ENCODE data around the gene NUDT4. TPM values are rescaled to one million over a fixed set of nuclear protein-coding genes. Genes with fewer than 3 reads are reported as not detected.
"Not testable (repeated sequence)": the region's sequence is repeated elsewhere in the genome, so short reads cannot be mapped to it uniquely, and the experiment has no call there.

The NUDT4 gene
- total RNA-seq, 2 experiments from 2014 or later, result 77.9 to 85.5 TPM

GRCh38 chr12:93365616-93366405 lies 11.9 kb upstream of the NUDT4 start:
- ChIA-PET POLR2A (no interaction called here), CTCF (interaction anchor here (0.6 kb wide), 1 partner anchor 101 kb away, joined by 3 read pairs; the partner anchor contains the start of gene MRPL42)

- ChIA-PET CTCF (no interaction called here), POLR2A (no interaction called here)
These were observed 11.3 kb upstream of the NUDT4 start for GRCh38 chr12:93366422-93366821.

- ChIA-PET POLR2A (no interaction called here), CTCF (no interaction called here)
These were observed 9.0 kb upstream of the NUDT4 start for GRCh38 chr12:93368766-93369165.

GRCh38 chr12:93369505-93369904 lies 8.2 kb upstream of the NUDT4 start:
- ChIA-PET POLR2A (no interaction called here), CTCF (no interaction called here)

- ChIA-PET CTCF (no interaction called here), POLR2A (no interaction called here)
These were observed 6.8 kb upstream of the NUDT4 start for GRCh38 chr12:93370947-93371346.

GRCh38 chr12:93373961-93374656 lies 3.6 kb upstream of the NUDT4 start:
- POLR2A ChIA-PET, result no interaction called here
- CTCF ChIA-PET, result interaction anchor here (0.9 kb wide), 1 partner anchor 158 kb away, joined by 3 read pairs; no protein-coding TSS in a partner anchor

GRCh38 chr12:93375906-93376305 lies 1.8 kb upstream of the NUDT4 start:
- POLR2A ChIA-PET, result no interaction called here

GRCh38 chr12:93376436-93377251 lies 1.1 kb upstream of the NUDT4 start:
- POLR2A ChIA-PET, result interaction anchor here (0.7 kb wide), 1 partner anchor 198 kb away, joined by 3 read pairs; no protein-coding TSS in a partner anchor
- CTCF ChIA-PET, result interaction anchor here (0.5 kb wide), 1 partner anchor 13 kb away, joined by 4 read pairs; no protein-coding TSS in a partner anchor

More at GRCh38 chr12:93375906-93376305, 1.8 kb upstream of the NUDT4 start:
- CTCF ChIA-PET, result interaction anchor here (0.5 kb wide), 1 partner anchor 12 kb away, joined by 4 read pairs; no protein-coding TSS in a partner anchor

- POLR2A ChIA-PET, result interaction anchor here (0.6 kb wide), 2 partner anchors 42 to 280 kb away, joined by 4 to 8 read pairs; no protein-coding TSS in a partner anchor
These were observed 672 bp downstream of the NUDT4 start for GRCh38 chr12:93378196-93378997.

GRCh38 chr12:93378998-93379325 lies 1.2 kb downstream of the NUDT4 start:
- POLR2A ChIA-PET, result interaction anchor here (0.6 kb wide), 2 partner anchors 42 to 281 kb away, joined by 4 to 8 read pairs; no protein-coding TSS in a partner anchor
- CTCF ChIA-PET, result no interaction called here

More at GRCh38 chr12:93378196-93378997, 672 bp downstream of the NUDT4 start:
- CTCF ChIA-PET, result not testable (repeated sequence)

GRCh38 chr12:93379326-93379980 lies 1.7 kb downstream of the NUDT4 start:
- POLR2A ChIA-PET, result interaction anchor here (0.6 kb wide), 2 partner anchors 41 to 281 kb away, joined by 4 to 8 read pairs; no protein-coding TSS in a partner anchor
- CTCF ChIA-PET, result interaction anchor here (1.5 kb wide), 1 partner anchor 392 kb away, joined by 5 read pairs; no protein-coding TSS in a partner anchor

- POLR2A ChIA-PET, result interaction anchor here (0.6 kb wide), 1 partner anchor 270 kb away, joined by 3 read pairs; no protein-coding TSS in a partner anchor
- CTCF ChIA-PET, result interaction anchor here (1.5 kb wide), 1 partner anchor 393 kb away, joined by 5 read pairs; no protein-coding TSS in a partner anchor
These were observed 2.2 kb downstream of the NUDT4 start for GRCh38 chr12:93379981-93380361.

- ChIA-PET POLR2A (interaction anchor here (0.6 kb wide), 1 partner anchor 271 kb away, joined by 3 read pairs; no protein-coding TSS in a partner anchor), CTCF (interaction anchor here (0.6 to 1.5 kb wide), 2 partner anchors 284 to 393 kb away, joined by 3 to 5 read pairs; no protein-coding TSS in a partner anchor)
These were observed 2.9 kb downstream of the NUDT4 start for GRCh38 chr12:93380480-93381121.

- CTCF ChIA-PET, result interaction anchor here (0.6 to 1.5 kb wide), 3 partner anchors 137 to 394 kb away, joined by 3 to 5 read pairs (median 3); no protein-coding TSS in a partner anchor
- POLR2A ChIA-PET, result no interaction called here
These were observed 3.6 kb downstream of the NUDT4 start for GRCh38 chr12:93381161-93381975.

- ChIA-PET POLR2A (interaction anchor here (0.6 kb wide), 1 partner anchor 191 kb away, joined by 3 read pairs; no protein-coding TSS in a partner anchor), CTCF (interaction anchor here (0.7 to 0.9 kb wide), 2 partner anchors 138 to 597 kb away, joined by 3 read pairs; no protein-coding TSS in a partner anchor)
These were observed 4.3 kb downstream of the NUDT4 start for GRCh38 chr12:93381976-93382437.

GRCh38 chr12:93387780-93388179 lies 10.1 kb downstream of the NUDT4 start:
- ChIA-PET POLR2A (interaction anchor here (0.6 to 1.2 kb wide), 2 partner anchors 20 to 289 kb away, joined by 3 to 4 read pairs; no protein-coding TSS in a partner anchor), CTCF (interaction anchor here (1.0 to 1.6 kb wide), 2 partner anchors 10 to 30 kb away, joined by 3 to 4 read pairs; no protein-coding TSS in a partner anchor)
